Measurements from ENCODE around the gene ANKFY1. TPM values are rescaled to one million over a fixed set of nuclear protein-coding genes. Genes with fewer than 3 reads are reported as not detected.

ANKFY1 gene
- total RNA-seq, 4 donors from 2014 or later = 25.6 to 70.6 (median 44.9) TPM

GRCh38 chr17:4185656-4186055 lies 78.1 kb downstream of the ANKFY1 start:
- TF ChIP-seq CTCF (IDR thresholded peaks at IDR 0.05) (no peak), POLR2AphosphoS5 (IDR thresholded peaks at IDR 0.05) (no peak), POLR2A (IDR thresholded peaks at IDR 0.05) (no peak), EP300 (IDR thresholded peaks at IDR 0.05) (no peak)
- Histone ChIP-seq H3K4me3 (no peak overlapping the region), H3K36me3 (peaks cover 59% of the 10 kb centered on the region), H3K9me3 (no peaks in the 10 kb centered on the region), H3K27ac (no peak overlapping the region), H3K27me3 (no peaks in the 10 kb centered on the region), H3K4me1 (peaks cover 25% of the 10 kb centered on the region)
- 90% methylated on average over 15 of the region's 15 CpGs for WGBS
- peak in 1 of 2 donors; percentile 26 for DNase-seq (ENCODE audit: low spot score in 2 of 2)

GRCh38 chr17:4184811-4185210 lies 79.0 kb downstream of the ANKFY1 start:
- TF ChIP-seq POLR2AphosphoS5 (IDR thresholded peaks at IDR 0.05) (no peak), POLR2A (IDR thresholded peaks at IDR 0.05) (no peak), CTCF (IDR thresholded peaks at IDR 0.05) (no peak), EP300 (IDR thresholded peaks at IDR 0.05) (no peak)
- Histone ChIP-seq H3K36me3 (peaks cover 66% of the 10 kb centered on the region), H3K9me3 (no peaks in the 10 kb centered on the region), H3K4me3 (no peak overlapping the region), H3K4me1 (peaks cover 25% of the 10 kb centered on the region), H3K27me3 (no peaks in the 10 kb centered on the region), H3K27ac (no peak overlapping the region)
- WGBS = 84% methylated on average over 18 of the region's 18 CpGs
- DNase-seq (ENCODE audit: low spot score in 2 of 2) = peak in 1 of 2 donors; percentile 34

GRCh38 chr17:4182043-4182442 lies 81.7 kb downstream of the ANKFY1 start:
- H3K27ac ChIP-seq = no peak overlapping the region
- H3K4me1 ChIP-seq = peaks cover 11% of the 10 kb centered on the region
- no peak overlapping the region for H3K4me3 ChIP-seq
- no peak for DNase-seq (ENCODE audit: low spot score in 2 of 2)
- H3K9me3 ChIP-seq = no peaks in the 10 kb centered on the region
- TF ChIP-seq EP300 (IDR thresholded peaks at IDR 0.05) (no peak), POLR2A (IDR thresholded peaks at IDR 0.05) (no peak), POLR2AphosphoS5 (IDR thresholded peaks at IDR 0.05) (no peak)
- WGBS = 67% methylated on average over 8 of the region's 8 CpGs
- no peaks in the 10 kb centered on the region for H3K27me3 ChIP-seq
- H3K36me3 ChIP-seq = peaks cover 83% of the 10 kb centered on the region

- H3K9me3 ChIP-seq = no peaks in the 10 kb centered on the region
- 66% methylated on average over 8 of the region's 8 CpGs for WGBS
Measured at GRCh38 chr17:4180791-4181190, 83.0 kb downstream of the ANKFY1 start.

GRCh38 chr17:4179071-4179470 lies 84.7 kb downstream of the ANKFY1 start:
- Histone ChIP-seq H3K9me3 (no peaks in the 10 kb centered on the region), H3K4me3 (no peak overlapping the region), H3K4me1 (no peaks in the 10 kb centered on the region), H3K27me3 (no peaks in the 10 kb centered on the region), H3K27ac (no peak overlapping the region), H3K36me3 (peaks cover 95% of the 10 kb centered on the region)
- TF ChIP-seq POLR2A (IDR thresholded peaks at IDR 0.05) (no peak), EP300 (IDR thresholded peaks at IDR 0.05) (no peak), CTCF (IDR thresholded peaks at IDR 0.05) (no peak), POLR2AphosphoS5 (IDR thresholded peaks at IDR 0.05) (no peak)
- no peak for DNase-seq (ENCODE audit: low spot score in 2 of 2)
- WGBS = 69% methylated on average over 7 of the region's 7 CpGs

More at GRCh38 chr17:4180791-4181190, 83.0 kb downstream of the ANKFY1 start:
- no peaks in the 10 kb centered on the region for H3K27me3 ChIP-seq
- H3K4me1 ChIP-seq = peaks cover 1% of the 10 kb centered on the region
- peaks cover 95% of the 10 kb centered on the region for H3K36me3 ChIP-seq
- H3K4me3 ChIP-seq = no peak overlapping the region
- TF ChIP-seq POLR2AphosphoS5 (IDR thresholded peaks at IDR 0.05) (no peak), EP300 (IDR thresholded peaks at IDR 0.05) (no peak), POLR2A (IDR thresholded peaks at IDR 0.05) (no peak), CTCF (IDR thresholded peaks at IDR 0.05) (no peak)
- H3K27ac ChIP-seq = no peak overlapping the region
- peak in 1 of 2 donors; percentile 24 for DNase-seq (ENCODE audit: low spot score in 2 of 2)

GRCh38 chr17:4178651-4179050 lies 85.1 kb downstream of the ANKFY1 start:
- Histone ChIP-seq H3K36me3 (peaks cover 95% of the 10 kb centered on the region), H3K4me1 (no peaks in the 10 kb centered on the region), H3K27ac (no peak overlapping the region), H3K4me3 (no peak overlapping the region), H3K27me3 (no peaks in the 10 kb centered on the region), H3K9me3 (no peaks in the 10 kb centered on the region)
- peak in 1 of 2 donors; percentile 41 for DNase-seq (ENCODE audit: low spot score in 2 of 2)
- no peak for TF ChIP-seq POLR2AphosphoS5 (IDR thresholded peaks at IDR 0.05)
- no peak for TF ChIP-seq EP300 (IDR thresholded peaks at IDR 0.05)
- no peak for TF ChIP-seq CTCF (IDR thresholded peaks at IDR 0.05)
- 93% methylated on average over 15 of the region's 15 CpGs for WGBS
